ENCODE measurements around the gene RNF128.

DNA sequence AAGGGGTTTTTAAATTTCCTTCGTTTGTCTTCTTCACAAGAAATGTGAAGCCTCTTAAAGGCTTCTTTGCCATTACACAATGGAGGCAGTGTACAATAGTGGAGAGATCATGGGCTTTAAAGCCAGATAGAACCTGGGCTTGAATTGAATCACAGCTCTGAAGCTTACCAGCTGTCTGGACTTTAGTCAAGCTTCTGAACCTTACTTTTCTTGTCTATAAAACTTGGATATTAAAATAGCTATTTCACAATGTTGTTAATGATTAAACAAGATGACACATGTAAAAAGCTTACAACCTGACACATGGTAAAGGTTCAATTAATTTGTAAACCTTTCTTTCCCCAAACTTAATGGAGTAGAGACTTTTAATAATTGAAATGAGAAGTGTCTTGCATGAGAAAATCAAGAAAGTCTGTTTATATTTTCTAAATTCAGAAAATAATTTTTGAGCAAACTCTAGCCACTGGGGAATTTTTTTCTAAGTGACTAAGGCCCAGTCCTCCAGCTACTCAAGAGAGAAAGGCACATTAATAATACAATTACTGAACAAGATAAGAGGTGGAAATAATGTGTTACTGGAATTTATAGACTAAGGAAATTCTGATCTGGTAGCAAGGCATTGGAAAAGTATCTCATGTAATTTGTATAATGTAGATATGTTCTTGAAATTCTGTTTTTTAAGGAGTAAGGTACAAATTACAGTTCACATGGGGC lies 54.3 kb downstream of the RNF128 start:
- TF ChIP-seq, protein P1, sequence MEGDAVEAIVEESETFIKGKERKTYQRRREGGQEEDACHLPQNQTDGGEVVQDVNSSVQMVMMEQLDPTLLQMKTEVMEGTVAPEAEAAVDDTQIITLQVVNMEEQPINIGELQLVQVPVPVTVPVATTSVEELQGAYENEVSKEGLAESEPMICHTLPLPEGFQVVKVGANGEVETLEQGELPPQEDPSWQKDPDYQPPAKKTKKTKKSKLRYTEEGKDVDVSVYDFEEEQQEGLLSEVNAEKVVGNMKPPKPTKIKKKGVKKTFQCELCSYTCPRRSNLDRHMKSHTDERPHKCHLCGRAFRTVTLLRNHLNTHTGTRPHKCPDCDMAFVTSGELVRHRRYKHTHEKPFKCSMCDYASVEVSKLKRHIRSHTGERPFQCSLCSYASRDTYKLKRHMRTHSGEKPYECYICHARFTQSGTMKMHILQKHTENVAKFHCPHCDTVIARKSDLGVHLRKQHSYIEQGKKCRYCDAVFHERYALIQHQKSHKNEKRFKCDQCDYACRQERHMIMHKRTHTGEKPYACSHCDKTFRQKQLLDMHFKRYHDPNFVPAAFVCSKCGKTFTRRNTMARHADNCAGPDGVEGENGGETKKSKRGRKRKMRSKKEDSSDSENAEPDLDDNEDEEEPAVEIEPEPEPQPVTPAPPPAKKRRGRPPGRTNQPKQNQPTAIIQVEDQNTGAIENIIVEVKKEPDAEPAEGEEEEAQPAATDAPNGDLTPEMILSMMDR (IDR thresholded peaks at IDR 0.05), result no peak
- TF ChIP-seq ZFX (IDR thresholded peaks at IDR 0.05; ENCODE audit: borderline replicate concordance), result no peak
